HG02870 (cell line): ENCODE results near the gene FAM107B.
"Not testable (repeated sequence)": the region's sequence is repeated elsewhere in the genome, so short reads cannot be mapped to it uniquely, and the experiment has no call there.

ENCODE experiments used
- ATAC-seq: cut with Tn5 transposase; IDR thresholded peaks from one replicate; pipeline ENCODE4 v1.9.1; 2021; ENCODE audit warnings: mild to moderate bottlenecking, moderate library complexity; ENCODE audit not compliant: unreplicated experiment

Gene FAM107B

GRCh38 chr10:14667280-14667679 is 107.4 kb downstream of the FAM107B start:
- no peak for ATAC-seq

GRCh38 chr10:14665865-14666857 is 108.5 kb downstream of the FAM107B start:
- no peak for ATAC-seq

GRCh38 chr10:14665304-14665703 is 109.4 kb downstream of the FAM107B start:
- ATAC-seq, result no peak

GRCh38 chr10:14664345-14664744 is 110.4 kb downstream of the FAM107B start:
- ATAC-seq, result no peak

GRCh38 chr10:14661818-14662217 is 112.9 kb downstream of the FAM107B start:
- ATAC-seq, result no peak

- no peak for ATAC-seq
Measured at GRCh38 chr10:14660831-14661230, 113.9 kb downstream of the FAM107B start.

GRCh38 chr10:14659626-14660196 is 115.0 kb downstream of the FAM107B start:
- peak; percentile 82 for ATAC-seq

GRCh38 chr10:14659137-14659536 is 115.6 kb downstream of the FAM107B start:
- ATAC-seq, result not testable (repeated sequence)

- ATAC-seq, result no peak
Measured at GRCh38 chr10:14658331-14659127, 116.2 kb downstream of the FAM107B start.

- no peak for ATAC-seq
Measured at GRCh38 chr10:14656052-14656730, 118.5 kb downstream of the FAM107B start.

GRCh38 chr10:14654821-14655382 is 119.8 kb downstream of the FAM107B start:
- ATAC-seq, result no peak

- no peak for ATAC-seq
Measured at GRCh38 chr10:14653271-14654161, 121.2 kb downstream of the FAM107B start.

GRCh38 chr10:14652816-14653215 is 121.9 kb downstream of the FAM107B start:
- no peak for ATAC-seq

GRCh38 chr10:14652067-14652466 is 122.6 kb downstream of the FAM107B start:
- no peak for ATAC-seq

- ATAC-seq, result no peak
Measured at GRCh38 chr10:14649739-14650138, 125.0 kb downstream of the FAM107B start.

GRCh38 chr10:14648946-14649345 is 125.8 kb downstream of the FAM107B start:
- no peak for ATAC-seq

GRCh38 chr10:14648005-14648765 is 126.5 kb downstream of the FAM107B start:
- ATAC-seq, result peak; percentile 94

GRCh38 chr10:14645239-14645960 is 129.3 kb downstream of the FAM107B start:
- peak; percentile 36 for ATAC-seq
